GM12891 (cell line): ENCODE data around the gene TPD52L1.

ENCODE experiments used
- POLR2A ChIP-seq: IDR thresholded peaks from 2 replicates; pipeline ENCODE4 v1.6.1; 2011; ENCODE audit warnings: low read depth, low read length, control low read depth
- TAF1 ChIP-seq: IDR thresholded peaks from 2 replicates; pipeline ENCODE4 v1.6.1; 2011; ENCODE audit warnings: low read depth, low read length, control low read depth

DNA sequence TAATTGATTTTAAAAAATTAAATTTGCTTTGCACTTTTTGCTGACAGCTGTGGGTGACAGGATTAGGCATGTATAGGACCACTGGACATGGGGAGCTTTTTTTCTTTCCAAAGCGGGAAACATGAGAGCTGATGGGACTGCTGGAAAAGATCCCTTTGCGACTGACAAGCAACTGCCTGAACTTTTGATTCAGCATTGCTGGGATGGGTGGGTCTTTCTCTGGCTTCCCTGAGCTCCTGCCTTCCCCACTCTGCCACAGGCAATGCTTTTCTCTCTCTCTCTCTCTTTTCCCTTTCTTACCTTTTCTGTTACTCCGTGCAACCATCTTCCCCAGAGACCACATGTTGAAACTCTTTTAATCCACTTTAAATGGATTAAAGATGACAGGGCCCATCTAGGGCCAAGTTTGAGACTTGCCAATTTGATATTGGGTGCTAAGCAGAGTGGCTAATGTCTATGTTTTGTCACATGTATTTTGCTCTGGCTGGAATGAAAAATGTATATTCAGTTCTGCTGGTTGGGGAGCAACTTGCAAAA, 33.5 kb upstream of the TPD52L1 start:
- TF ChIP-seq POLR2A: no peak
- TF ChIP-seq TAF1: no peak
